Posterior cingulate gyrus (tissue), 11 donors: ENCODE results near the gene MRPL24.
A peak's percentile ranks its signal among the peaks of the same experiment; 100 is the strongest.

Experiments
- DNase-seq, 10 donors: peaks; one replicate each; pipeline versions ENCODE4 v3.0.0 to v3.0.0-alpha.2; 2020 to 2021; ENCODE audit warnings: mixed read lengths in 3 of 10
- intact Hi-C: fragments of 100-400 bp; cut with DNase I; formaldehyde crosslinking; loops from one replicate; pipeline ENCODE4 v1.15.1; 2023

Gene MRPL24

GRCh38 chr1:156700736-156701531 is 40.0 kb downstream of the MRPL24 start:
- no peak for DNase-seq
- intact Hi-C loops = no loop called here

GRCh38 chr1:156698995-156699394 is 41.9 kb downstream of the MRPL24 start:
- intact Hi-C loops = no loop called here
- DNase-seq = no peak

- intact Hi-C loops = no loop called here
- no peak for DNase-seq
Observed at GRCh38 chr1:156697481-156697880, 43.4 kb downstream of the MRPL24 start.

- intact Hi-C loops = no loop called here
Observed at GRCh38 chr1:156696755-156697154, 44.1 kb downstream of the MRPL24 start.

GRCh38 chr1:156694690-156694962 is 46.3 kb downstream of the MRPL24 start:
- intact Hi-C loops = no loop called here
- no peak for DNase-seq

More at GRCh38 chr1:156696755-156697154, 44.1 kb downstream of the MRPL24 start:
- no peak for DNase-seq

- intact Hi-C loops = no loop called here
Observed at GRCh38 chr1:156693848-156694689, 46.8 kb downstream of the MRPL24 start.

GRCh38 chr1:156692925-156693847 is 47.7 kb downstream of the MRPL24 start:
- intact Hi-C loops = no loop called here
- DNase-seq = no peak

More at GRCh38 chr1:156693848-156694689, 46.8 kb downstream of the MRPL24 start:
- DNase-seq = no peak

GRCh38 chr1:156692441-156692924 is 48.4 kb downstream of the MRPL24 start:
- no peak for DNase-seq
- intact Hi-C loops = no loop called here

- intact Hi-C loops = no loop called here
- DNase-seq = no peak
Observed at GRCh38 chr1:156691665-156692440, 49.0 kb downstream of the MRPL24 start.

GRCh38 chr1:156691191-156691590 is 49.7 kb downstream of the MRPL24 start:
- no peak for DNase-seq
- intact Hi-C loops = no loop called here

- DNase-seq = no peak
- intact Hi-C loops = no loop called here
Observed at GRCh38 chr1:156690675-156691036, 50.2 kb downstream of the MRPL24 start.

GRCh38 chr1:156689953-156690674 is 50.8 kb downstream of the MRPL24 start:
- no peak for DNase-seq
- intact Hi-C loops = loop anchor here (1.0 kb wide), 1 partner anchor 36 kb away; no protein-coding TSS in a partner anchor

- intact Hi-C loops = loop anchor here (1.0 kb wide), 1 partner anchor 37 kb away; no protein-coding TSS in a partner anchor
Observed at GRCh38 chr1:156689035-156689952, 51.6 kb downstream of the MRPL24 start.

More at GRCh38 chr1:156689035-156689952, 51.6 kb downstream of the MRPL24 start:
- peak; percentile 41 to 95 (median 74) for DNase-seq
